LHCN-M2 (cell line): Measurements from ENCODE around the gene CYB5RL. TPM values are rescaled to one million over a fixed set of nuclear protein-coding genes. Genes with fewer than 3 reads are reported as not detected.

Source experiments
- DNase-seq: peaks from one replicate; pipeline ENCODE4 v3.0.0-alpha.2; 2012; ENCODE audit warnings: low read depth
- total RNA-seq: library from RNA; depleted of rRNA; stranded (reverse); fragments of >200 nt; gene quantifications from 2 replicates; pipeline ENCODE4 v1.2.3, GENCODE V29; 2014; rRNA removed

CYB5RL gene
- total RNA-seq, 1 experiment from 2014 or later, result 8.2 TPM

DNA sequence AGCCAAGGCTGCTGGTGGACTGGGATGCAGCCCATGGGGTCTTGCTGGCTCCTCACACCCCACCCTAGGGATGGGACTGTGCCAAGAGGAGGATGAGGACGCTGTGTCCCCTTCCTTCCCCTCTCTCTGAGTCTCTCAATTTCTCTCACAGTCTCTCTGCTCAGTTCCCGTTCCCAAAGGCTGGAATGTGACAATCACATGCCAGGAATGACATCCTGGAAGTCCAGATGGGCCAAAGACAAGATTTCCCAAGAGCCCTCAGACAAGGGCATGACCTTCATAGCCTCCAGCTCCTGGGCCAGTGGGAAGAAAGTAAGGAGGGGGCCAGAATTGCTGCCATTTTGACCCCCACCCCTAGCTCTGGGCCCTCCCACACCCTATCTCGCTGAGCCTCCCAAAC is 39.5 kb downstream of the CYB5RL start:
- no peak for DNase-seq

DNA sequence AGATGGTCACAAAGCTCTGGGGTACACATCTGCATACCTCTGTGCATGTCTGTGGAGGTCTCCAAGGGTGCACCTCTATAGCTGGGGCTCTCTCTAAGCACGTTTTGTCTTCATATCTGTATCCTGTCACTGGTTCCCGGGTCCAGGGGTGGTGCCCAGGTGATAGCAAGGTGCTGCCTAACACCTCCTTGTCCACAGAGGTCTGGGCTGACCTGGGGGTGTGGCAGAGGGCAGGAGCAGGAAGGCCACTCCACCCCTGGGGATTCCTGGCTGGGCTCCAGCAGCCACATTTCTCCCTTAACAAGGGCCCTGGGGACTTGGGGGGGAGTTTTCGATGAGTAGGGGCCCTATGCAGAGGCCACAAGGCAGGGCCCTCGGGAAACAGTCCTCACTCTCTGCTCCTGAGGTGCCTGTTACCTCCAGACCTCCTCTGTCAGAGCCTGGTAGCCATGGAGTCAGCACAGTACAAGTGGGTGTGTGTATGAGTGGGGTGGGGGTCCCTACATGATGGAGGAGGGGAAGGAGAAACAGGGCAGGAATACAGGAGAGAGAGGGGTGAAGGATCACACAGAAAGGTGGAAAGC is 40.0 kb downstream of the CYB5RL start:
- no peak for DNase-seq

DNA sequence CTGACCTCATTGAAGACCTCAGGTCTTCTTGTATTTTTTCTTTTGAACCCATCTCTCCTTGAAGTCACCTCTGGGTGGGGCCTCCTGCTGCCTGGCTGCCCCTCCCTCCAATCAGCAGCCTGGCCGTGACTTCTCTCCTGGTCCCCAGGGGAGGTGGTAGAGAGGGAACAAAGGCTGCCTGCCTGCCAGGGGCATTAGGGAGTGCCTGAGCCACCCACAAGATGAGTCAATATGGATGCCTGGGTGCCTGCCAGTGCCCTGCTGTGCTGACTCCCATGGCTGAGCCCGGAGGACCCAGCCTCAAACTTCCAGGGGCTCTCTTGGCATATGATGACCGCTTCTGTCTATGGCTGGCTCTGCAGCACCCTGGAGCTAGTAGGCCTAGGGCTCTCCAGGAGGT is 41.8 kb downstream of the CYB5RL start:
- peak; percentile 52 for DNase-seq

DNA sequence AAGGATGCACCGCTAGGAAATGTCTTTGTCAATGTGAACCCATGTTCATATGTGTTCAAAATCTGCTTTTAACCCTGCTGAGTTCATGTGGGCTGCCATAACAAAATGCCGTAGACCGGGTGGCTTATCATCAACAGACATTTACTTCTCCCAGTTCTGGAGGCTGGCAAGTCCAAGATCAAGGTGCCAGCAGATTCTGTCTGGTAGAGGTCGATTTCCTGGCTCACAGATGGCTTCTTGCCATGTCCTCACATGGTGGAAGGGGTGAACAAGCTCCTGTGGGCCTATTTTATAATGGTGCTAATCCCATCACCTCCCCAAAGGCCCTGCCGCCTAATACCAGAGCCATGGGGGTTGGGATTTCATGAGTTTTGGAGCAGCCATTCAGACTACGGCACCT is 42.4 kb downstream of the CYB5RL start:
- DNase-seq, result no peak

DNA sequence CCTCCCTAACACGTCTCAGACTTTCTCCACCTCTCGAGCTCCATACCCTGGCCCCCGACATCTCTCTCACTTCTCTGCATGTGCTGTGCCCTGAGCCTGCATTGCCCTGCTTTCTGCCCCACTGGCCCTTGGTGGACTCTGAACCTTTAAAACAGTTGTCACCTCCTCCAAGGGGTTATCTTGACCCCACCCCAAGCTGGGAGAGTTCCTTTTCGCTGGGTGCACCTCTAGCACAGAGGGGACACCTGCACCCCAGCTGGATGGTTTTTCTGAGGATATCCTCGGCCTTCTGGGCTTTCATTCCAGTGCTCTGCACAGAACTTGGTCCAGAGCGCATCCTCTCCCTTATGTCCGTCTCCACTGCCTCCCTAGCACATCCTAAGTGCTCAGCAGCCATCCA is 42.8 kb downstream of the CYB5RL start:
- DNase-seq, result no peak

DNA sequence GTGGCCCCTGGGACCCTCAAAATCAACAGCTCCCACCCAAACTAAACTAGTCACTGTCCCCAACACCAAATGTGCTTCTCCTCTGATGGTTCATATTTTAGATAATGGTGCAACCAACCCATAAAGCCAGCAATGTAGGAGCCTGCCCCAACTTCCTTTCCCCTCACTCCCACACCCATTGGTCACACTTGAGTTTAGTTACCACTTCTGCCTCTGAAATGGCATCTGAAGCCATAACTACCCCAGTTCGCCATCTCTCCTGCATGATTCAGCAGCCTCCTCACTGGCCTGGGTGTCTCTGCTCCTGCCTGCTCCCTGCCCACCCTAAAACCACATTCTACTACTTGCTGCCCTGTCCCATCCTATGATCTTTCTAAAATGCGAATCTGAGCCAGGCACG is 43.6 kb downstream of the CYB5RL start:
- no peak for DNase-seq

DNA sequence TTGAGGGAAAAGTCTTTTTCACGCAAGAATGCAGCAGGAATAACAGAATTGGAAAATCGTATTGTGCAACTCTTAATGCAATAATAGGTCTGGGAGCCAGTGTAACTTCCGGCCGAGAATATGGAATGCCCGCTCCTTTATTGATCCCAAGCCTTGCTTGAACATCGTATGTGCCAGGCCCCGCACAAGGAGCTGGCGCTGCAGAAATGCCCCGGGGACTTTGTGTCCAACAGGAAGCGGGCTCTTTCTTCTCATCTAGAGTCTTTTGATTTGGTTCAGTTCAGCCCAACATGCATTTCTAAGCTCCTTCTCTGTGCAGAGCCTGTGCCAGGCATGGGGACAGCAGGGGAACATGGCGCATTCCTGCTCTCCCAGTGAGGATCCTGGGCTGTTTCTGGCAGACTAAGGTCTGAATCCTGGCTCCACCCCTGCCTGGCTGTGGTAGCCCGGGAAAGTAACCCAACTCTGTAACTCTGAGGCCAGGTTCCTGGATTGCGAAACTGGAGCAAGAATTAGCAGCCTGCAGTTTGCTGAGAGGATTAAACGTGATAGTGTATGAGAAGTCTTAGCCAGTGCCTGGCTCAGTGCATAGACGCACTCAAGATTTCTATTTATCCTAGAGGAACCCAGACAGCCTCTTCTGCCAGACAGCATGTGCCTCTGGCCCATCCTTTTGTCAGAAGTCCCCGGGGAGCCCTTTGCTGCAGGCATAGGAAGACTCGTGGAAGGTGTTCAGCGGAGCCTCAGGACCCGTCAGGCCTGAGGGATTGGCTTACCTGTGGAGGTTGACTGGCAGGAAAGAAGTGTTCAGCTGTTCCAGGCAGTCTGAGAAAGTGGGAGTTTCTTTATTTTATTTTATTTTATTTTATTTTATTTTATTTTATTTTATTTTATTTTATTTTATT is 46.0 kb downstream of the CYB5RL start:
- DNase-seq, result peak; percentile 51

DNA sequence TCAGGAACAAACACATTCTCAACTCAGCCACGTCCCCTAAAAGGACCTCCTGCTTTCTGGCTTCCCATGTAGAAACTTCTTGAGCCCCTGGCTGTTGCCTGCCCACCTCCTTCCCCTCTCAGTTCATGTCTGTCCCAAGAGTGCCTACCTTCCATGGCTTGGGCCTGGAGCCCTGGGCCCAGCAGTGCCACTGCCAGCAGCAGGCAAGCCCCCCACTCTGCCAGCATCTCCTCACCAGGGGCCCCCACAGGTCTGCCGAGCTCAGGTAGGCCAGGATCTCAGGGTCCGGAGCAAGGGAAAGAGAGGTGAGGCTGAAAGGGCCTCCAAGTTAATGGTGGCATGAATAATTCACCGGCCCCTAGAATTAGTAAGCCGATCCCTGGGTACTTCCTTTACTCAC is 47.1 kb downstream of the CYB5RL start, which contains the start of gene CDCP2:
CDCP2 (minus strand) TSS at position 305 of the 400 bp plus-strand sequence; CDS start at position 227, 78 bp downstream.
- no peak for DNase-seq

DNA sequence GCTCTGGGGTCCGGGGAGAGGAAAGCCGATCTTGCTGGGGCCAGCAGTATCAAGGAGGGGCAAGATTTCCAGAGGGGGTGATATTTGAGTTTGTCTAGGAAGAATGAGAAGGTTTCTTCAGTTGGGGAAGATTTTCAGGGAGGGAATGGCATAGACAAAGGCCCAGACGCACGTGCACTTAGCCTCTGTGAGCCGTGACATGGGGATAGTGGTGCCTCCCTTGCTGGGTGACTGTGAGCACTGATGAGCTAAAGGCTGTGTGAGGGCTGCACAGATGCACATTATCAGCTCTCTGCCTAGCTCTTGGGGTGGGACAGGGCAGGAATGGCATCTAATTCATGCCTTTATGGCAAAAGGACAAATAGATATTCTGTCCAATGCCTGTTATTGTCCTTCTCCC is 48.8 kb downstream of the CYB5RL start:
- no peak for DNase-seq

Other genes starting within 250 kb of the CYB5RL start
- not detected in 2 replicates for gene LDLRAD1, start 181.8 kb downstream of the CYB5RL start, total RNA-seq
- gene TMEM59, start 146.8 kb downstream of the CYB5RL start, total RNA-seq, result 247 and 269 TPM in 2 replicates
- 4.6 and 6.3 TPM in 2 replicates for gene TCEANC2, start 146.4 kb downstream of the CYB5RL start, total RNA-seq
- not detected in 2 replicates for gene CDCP2, start 47.0 kb downstream of the CYB5RL start, total RNA-seq
- gene MRPL37, start 137 bp upstream of the CYB5RL start, total RNA-seq, result 129 and 136 TPM in 2 replicates
- 19.2 and 20.8 TPM in 2 replicates for gene SSBP3, start 206.4 kb upstream of the CYB5RL start, total RNA-seq